Measurements from ENCODE around the gene CDO1. TPM values are rescaled to one million over a fixed set of nuclear protein-coding genes. Genes with fewer than 3 reads are reported as not detected.

The CDO1 gene
- total RNA-seq, 3 donors from 2014 or later (not counting 1 experiment from before 2014, with no cell fraction given): not detected

GRCh38 chr5:115818821-115819220 is 2.4 kb upstream of the CDO1 start:
- Histone ChIP-seq H3K36me3 (ENCODE audit: control insufficient read depth, insufficient read depth, low read length) (no peaks in the 10 kb centered on the region), H3K9me3 (ENCODE audit: control insufficient read depth, insufficient read depth, low read length) (no peaks in the 10 kb centered on the region), H3K27me3 (ENCODE audit: control insufficient read depth, insufficient read depth, low read length) (peaks cover 30% of the 10 kb centered on the region), H3K4me3 (ENCODE audit: low read length) (no peak overlapping the region), H3K27ac (ENCODE audit: low read length) (no peak overlapping the region), H3K4me1 (ENCODE audit: control insufficient read depth, insufficient read depth, low read length) (peaks cover 15% of the 10 kb centered on the region)
- Mint-ChIP-seq H3K27ac (no peak overlapping the region), H3K27me3 (ENCODE audit: low read depth in 2 of 2) (peaks cover 50 to 73% of the 10 kb centered on the region in 2 donors), H3K36me3 (no peaks in the 10 kb centered on the region), H3K4me1 (peaks cover 0 to 6% of the 10 kb centered on the region in 2 donors), H3K4me3 (no peak overlapping the region), H3K9me3 (no peaks in the 10 kb centered on the region)
- intact Hi-C loops (cut with micrococcal nuclease): no loop called here
- DNase-seq: no peak
- 95% methylated on average over 18 of the region's 18 CpGs for WGBS (ENCODE audit: insufficient coverage)
- TF ChIP-seq, protein P1, sequence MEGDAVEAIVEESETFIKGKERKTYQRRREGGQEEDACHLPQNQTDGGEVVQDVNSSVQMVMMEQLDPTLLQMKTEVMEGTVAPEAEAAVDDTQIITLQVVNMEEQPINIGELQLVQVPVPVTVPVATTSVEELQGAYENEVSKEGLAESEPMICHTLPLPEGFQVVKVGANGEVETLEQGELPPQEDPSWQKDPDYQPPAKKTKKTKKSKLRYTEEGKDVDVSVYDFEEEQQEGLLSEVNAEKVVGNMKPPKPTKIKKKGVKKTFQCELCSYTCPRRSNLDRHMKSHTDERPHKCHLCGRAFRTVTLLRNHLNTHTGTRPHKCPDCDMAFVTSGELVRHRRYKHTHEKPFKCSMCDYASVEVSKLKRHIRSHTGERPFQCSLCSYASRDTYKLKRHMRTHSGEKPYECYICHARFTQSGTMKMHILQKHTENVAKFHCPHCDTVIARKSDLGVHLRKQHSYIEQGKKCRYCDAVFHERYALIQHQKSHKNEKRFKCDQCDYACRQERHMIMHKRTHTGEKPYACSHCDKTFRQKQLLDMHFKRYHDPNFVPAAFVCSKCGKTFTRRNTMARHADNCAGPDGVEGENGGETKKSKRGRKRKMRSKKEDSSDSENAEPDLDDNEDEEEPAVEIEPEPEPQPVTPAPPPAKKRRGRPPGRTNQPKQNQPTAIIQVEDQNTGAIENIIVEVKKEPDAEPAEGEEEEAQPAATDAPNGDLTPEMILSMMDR (IDR thresholded peaks at IDR 0.05): no peak
- no peak for ATAC-seq

DNA sequence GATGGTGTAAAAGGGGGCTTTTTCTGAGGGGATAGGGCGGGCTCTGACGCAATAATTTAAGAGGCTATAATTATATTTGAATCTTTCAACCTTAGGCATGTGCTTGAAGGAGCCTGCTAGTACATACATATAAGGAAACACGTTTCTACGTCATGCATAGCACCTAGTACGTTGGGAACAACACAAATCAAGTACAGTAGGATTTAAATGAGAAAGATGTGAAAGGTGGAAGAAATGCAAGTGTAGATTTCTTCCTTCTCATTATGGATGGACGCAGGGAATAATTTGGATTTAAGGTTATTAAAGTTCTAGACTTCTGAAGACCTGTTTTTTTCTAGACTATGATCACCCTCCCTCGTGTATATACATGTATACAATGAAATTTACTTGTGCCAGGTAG is 927 bp upstream of the CDO1 start:
- Mint-ChIP-seq H3K9me3 (no peaks in the 10 kb centered on the region), H3K4me1 (peaks cover 0 to 10% of the 10 kb centered on the region in 2 donors), H3K4me3 (no peak overlapping the region), H3K36me3 (no peaks in the 10 kb centered on the region), H3K27me3 (ENCODE audit: low read depth in 2 of 2) (peaks cover 57 to 87% of the 10 kb centered on the region in 2 donors), H3K27ac (no peak overlapping the region)
- Histone ChIP-seq H3K27me3 (ENCODE audit: control insufficient read depth, insufficient read depth, low read length) (peaks cover 37% of the 10 kb centered on the region), H3K9me3 (ENCODE audit: control insufficient read depth, insufficient read depth, low read length) (no peaks in the 10 kb centered on the region), H3K27ac (ENCODE audit: low read length) (no peak overlapping the region), H3K36me3 (ENCODE audit: control insufficient read depth, insufficient read depth, low read length) (no peaks in the 10 kb centered on the region), H3K4me1 (ENCODE audit: control insufficient read depth, insufficient read depth, low read length) (peaks cover 15% of the 10 kb centered on the region), H3K4me3 (ENCODE audit: low read length) (no peak overlapping the region)
- TF ChIP-seq, protein P1 (IDR thresholded peaks at IDR 0.05): no peak
- DNase-seq (no peak), ATAC-seq (no peak)
- intact Hi-C loops (cut with micrococcal nuclease): no loop called here
- 93% methylated on average over 5 of the region's 7 CpGs for WGBS (ENCODE audit: insufficient coverage)

GRCh38 chr5:115815693-115816225 is 700 bp downstream of the CDO1 start:
- TF ChIP-seq, protein P1 (IDR thresholded peaks at IDR 0.05): no peak
- 4% methylated on average over 48 of the region's 48 CpGs for WGBS (ENCODE audit: insufficient coverage)
- Histone ChIP-seq H3K27ac (ENCODE audit: low read length) (no peak overlapping the region), H3K4me3 (ENCODE audit: low read length) (no peak overlapping the region), H3K4me1 (ENCODE audit: control insufficient read depth, insufficient read depth, low read length) (peaks cover 15% of the 10 kb centered on the region), H3K9me3 (ENCODE audit: control insufficient read depth, insufficient read depth, low read length) (no peaks in the 10 kb centered on the region), H3K27me3 (ENCODE audit: control insufficient read depth, insufficient read depth, low read length) (peaks cover 46% of the 10 kb centered on the region), H3K36me3 (ENCODE audit: control insufficient read depth, insufficient read depth, low read length) (no peaks in the 10 kb centered on the region)
- no peak for DNase-seq
- peak in 1 of 3 donors; percentile 5 for ATAC-seq
- peaks cover 0 to 10% of the 10 kb centered on the region in 2 donors for H3K4me1 Mint-ChIP-seq
- no peak overlapping the region for H3K27ac Mint-ChIP-seq
- no peaks in the 10 kb centered on the region for H3K36me3 Mint-ChIP-seq
- H3K4me3 Mint-ChIP-seq: no peak overlapping the region
- intact Hi-C loops (cut with micrococcal nuclease): no loop called here
- H3K27me3 Mint-ChIP-seq (ENCODE audit: low read depth in 2 of 2): peaks cover 54 to 85% of the 10 kb centered on the region in 2 donors
- H3K9me3 Mint-ChIP-seq: no peaks in the 10 kb centered on the region

Measured in natural killer cell (primary cell).